NCI-H1048 (cell line): ENCODE data around the gene GARS1.
"Not testable (repeated sequence)": the region's sequence is repeated elsewhere in the genome, so short reads cannot be mapped to it uniquely, and the experiment has no call there.

Experiments used
- DNase-seq: peaks from one replicate; lab custom pipeline; 2025; lab: John Stamatoyannopoulos, UW

GARS1 gene, protein sequence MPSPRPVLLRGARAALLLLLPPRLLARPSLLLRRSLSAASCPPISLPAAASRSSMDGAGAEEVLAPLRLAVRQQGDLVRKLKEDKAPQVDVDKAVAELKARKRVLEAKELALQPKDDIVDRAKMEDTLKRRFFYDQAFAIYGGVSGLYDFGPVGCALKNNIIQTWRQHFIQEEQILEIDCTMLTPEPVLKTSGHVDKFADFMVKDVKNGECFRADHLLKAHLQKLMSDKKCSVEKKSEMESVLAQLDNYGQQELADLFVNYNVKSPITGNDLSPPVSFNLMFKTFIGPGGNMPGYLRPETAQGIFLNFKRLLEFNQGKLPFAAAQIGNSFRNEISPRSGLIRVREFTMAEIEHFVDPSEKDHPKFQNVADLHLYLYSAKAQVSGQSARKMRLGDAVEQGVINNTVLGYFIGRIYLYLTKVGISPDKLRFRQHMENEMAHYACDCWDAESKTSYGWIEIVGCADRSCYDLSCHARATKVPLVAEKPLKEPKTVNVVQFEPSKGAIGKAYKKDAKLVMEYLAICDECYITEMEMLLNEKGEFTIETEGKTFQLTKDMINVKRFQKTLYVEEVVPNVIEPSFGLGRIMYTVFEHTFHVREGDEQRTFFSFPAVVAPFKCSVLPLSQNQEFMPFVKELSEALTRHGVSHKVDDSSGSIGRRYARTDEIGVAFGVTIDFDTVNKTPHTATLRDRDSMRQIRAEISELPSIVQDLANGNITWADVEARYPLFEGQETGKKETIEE

DNA sequence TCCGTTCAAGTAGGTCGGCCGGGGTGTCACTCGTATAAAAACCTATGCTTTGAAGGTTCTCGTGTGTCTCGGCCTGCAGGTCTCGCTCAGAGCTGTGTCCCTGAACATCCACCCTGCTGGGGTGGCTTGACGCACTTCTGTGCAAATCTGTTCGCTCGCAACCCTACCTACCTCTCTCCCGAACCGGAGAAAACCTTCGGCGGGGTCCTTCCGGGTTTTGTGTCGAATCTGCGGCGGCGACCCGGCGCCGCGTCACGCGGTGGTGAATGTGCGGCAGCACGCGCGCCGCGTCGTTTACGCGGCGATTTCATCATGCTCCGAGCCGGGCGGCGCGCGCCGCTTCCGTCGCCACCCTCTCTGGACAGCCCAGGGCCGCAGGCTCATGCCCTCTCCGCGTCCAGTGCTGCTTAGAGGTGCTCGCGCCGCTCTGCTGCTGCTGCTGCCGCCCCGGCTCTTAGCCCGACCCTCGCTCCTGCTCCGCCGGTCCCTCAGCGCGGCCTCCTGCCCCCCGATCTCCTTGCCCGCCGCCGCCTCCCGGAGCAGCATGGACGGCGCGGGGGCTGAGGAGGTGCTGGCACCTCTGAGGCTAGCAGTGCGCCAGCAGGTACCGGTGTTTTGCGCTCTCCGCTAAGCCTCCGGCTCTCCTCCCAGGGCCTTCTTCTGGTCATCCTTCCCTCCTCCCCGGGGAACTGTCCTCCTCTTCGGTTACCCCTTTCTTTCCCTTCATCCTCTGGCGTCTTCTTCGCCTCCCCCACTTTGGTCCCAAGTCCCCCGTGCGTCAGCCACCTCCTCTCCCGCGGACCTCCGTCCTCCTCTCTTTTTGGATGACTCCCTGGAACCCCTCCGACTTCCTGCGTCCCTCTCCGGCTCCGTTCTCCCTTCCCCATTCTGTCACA, at the start of gene GARS1:
GARS1 (plus strand) TSS at position 339 of the 896 bp plus-strand sequence; CDS start at position 383, 44 bp downstream.
- DNase-seq: peak; percentile 59

DNA sequence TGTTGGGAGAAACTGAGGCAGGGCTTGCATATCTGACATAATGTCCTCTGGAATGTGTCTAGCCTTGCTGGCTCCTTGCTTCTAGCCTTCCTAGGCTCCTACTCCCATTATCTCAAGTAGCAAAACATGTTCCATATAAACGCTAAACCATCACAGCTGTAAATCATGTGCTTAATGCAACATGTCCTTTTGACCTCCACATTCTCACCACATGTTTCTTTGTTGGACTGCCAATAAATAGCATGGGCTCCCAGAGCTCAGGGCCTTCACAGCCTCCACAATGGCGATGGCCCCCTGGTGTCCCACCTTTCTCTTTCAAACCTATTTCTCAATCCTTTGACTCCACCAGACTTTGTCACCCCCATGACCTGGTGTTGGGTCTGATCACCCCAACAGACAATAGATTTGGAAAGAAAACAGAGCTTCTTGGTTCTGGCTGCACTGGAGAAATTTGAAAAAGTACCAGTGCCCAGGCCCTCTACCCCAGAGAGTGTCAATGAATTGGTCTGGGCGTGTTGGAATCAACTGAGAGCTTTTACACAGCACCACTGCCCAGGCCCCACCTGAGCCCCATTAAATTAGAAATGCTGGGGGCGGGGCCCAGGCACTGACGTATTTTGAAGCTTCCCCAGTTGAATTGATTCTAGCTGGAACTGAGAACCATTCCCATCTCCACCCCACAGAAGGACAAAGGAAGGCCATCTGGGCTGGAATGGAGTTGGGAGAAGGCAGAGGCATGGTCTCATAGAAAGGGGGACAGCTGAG, 48.7 kb upstream of the GARS1 start:
- DNase-seq: no peak

- DNase-seq: no peak
These were observed 48.1 kb upstream of the GARS1 start for GRCh38 chr7:30546596-30546995.

DNA sequence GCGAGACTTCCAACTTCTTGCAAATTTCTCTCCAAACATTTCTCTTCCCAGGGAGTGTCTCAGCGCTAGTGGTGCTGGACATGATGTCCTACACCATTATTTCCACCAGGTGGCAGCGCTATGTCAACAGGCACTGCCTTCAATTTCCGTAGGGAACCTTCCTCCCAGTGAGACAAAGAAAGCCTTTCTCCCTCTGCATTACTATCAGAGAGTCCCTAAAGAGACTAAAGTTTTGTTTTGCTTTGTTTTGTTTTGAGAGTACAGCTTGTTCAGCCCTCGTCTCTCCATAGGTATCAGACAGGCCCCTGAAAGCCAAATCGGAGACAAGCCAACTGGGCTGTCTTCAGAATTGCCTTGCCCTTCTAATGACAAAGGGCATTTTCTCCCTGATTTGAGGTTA, 45.8 kb upstream of the GARS1 start:
- DNase-seq: peak; percentile 66

DNA sequence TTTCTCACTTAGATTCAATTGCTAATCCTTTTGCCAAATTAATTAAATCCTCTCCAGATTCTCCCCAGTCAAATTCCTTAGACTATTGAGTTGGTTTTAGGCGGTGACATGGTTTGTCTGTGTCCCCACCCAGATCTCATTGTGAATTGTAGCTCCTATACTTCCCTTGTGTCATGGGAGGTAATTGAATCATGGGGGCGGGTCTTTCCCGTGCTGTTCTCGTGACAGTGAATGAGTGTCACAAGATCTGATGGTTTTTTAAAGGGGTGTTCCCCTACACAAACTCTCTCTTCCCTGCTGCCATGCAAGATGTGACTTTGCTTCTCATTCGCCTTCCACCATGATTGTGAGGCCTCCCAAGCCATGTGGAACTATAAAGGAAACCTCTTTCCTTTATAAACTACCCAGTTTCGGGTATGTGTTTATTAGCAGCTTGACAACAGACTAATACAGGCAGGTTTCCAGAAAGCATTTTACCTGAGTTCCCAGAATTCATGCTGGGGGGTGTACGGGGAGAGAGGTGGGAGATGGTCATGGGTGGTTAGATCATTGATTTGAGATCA, 44.7 kb upstream of the GARS1 start:
- no peak for DNase-seq

DNA sequence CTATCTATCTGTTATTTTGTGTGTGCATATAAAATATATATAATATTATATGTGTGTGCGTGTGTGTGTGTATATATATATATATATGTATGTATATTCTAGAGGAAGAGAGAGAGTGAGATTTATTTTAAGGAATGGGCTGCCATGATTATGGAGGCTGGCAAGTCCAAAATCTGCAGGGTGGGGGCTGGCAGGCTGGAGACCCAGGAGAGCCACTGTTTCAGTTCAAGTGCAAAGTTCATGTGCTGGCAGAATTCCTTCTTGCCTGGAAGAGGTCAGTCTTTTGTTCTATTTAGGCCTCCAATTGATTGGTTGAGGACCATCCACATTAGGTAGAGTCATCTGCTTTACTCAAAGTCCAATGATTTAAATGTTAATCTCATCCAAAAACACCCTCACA, 42.3 kb upstream of the GARS1 start:
- DNase-seq: no peak

- no peak for DNase-seq
These were observed 41.5 kb upstream of the GARS1 start for GRCh38 chr7:30553141-30553540.

GRCh38 chr7:30553546-30553945, 41.1 kb upstream of the GARS1 start:
- no peak for DNase-seq

- DNase-seq: no peak
These were observed 39.2 kb upstream of the GARS1 start for GRCh38 chr7:30555525-30555924.

DNA sequence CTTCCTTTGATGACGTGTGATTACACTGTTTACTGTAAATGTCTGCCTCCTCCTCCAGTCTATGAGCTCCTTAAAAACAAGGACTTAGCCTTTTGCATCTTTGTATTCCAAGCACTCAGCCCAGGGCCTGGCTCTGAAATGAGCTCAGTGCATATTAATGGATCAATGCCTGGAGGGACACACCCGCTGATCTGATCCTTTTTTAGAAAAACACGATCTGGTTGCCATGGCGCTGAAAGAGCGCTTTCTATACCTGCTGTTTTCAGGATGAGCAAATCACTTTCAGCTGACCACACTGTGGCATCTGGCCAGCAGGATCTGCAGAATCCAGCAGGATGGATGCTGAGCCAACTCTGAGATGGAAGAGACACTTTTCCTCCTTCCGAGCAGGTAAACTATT, 37.8 kb upstream of the GARS1 start:
- DNase-seq: no peak

DNA sequence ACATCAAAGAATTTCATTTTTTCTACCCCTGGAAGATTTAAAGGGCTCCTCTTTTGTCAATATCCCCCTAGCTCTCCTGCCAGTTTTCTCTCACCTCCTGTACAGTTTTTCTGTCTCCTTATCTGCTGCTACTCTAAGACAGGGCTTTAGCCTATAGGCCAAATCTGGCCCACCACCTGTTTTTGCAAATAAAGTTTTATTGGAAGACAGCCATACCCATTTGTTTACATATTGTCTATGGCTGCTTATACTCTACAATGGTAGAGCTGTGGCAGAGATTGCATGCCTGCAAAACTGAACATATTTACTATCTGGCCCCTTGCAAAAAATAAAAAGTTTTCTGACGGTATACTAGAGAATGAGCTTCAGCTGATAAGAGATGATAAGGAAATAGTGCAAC, 37.4 kb upstream of the GARS1 start:
- no peak for DNase-seq

GRCh38 chr7:30559611-30560010, 35.1 kb upstream of the GARS1 start:
- DNase-seq: no peak

DNA sequence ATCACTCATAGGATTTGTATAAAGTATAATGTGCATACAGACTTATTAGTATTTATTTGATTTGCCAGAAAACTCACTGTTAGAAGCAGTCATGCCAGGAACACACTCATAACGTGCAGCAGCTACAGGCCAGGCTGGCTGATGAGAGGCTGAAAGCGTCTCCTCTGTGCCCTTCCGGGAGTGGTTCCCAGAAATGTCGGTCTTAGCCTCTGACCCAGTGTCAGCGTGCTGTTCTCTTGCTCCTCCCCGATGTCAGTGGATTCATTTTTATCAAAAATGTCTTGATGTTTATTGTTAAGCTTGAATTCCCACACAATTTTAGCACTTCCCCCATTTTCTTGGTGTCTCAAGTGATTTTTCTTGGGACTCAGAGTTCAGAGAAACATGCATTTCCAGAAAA, 33.3 kb upstream of the GARS1 start:
- no peak for DNase-seq

GRCh38 chr7:30562498-30562897, 32.2 kb upstream of the GARS1 start:
- DNase-seq: no peak

DNA sequence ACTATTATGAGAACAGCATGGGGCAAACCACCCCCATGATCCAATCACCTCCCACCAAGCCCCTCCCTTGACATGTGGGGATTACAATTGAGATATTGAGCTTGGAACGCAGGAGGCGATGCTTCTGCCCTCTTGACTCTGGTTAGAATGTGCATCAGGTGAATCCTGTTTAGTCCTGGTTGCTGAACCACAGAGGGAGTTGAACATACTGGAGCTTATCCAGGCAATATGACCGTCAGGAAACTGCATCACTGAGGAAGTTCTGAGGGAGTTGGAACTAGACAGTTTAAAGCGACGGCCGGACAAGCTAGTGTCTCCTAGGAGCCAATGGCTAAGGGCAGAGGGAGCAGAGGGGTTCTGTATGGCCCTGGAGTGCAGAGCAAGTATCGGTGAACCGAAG, 31.8 kb upstream of the GARS1 start:
- DNase-seq: no peak

- no peak for DNase-seq
These were observed 31.2 kb upstream of the GARS1 start for GRCh38 chr7:30563326-30563942.

- DNase-seq: no peak
These were observed 30.3 kb upstream of the GARS1 start for GRCh38 chr7:30564243-30564892.

GRCh38 chr7:30566596-30566995, 28.1 kb upstream of the GARS1 start:
- DNase-seq: no peak

- no peak for DNase-seq
These were observed 27.6 kb upstream of the GARS1 start for GRCh38 chr7:30567081-30567480.

- DNase-seq: not testable (repeated sequence)
These were observed 24.4 kb upstream of the GARS1 start for GRCh38 chr7:30570238-30570637.
